PFSK-1 (cell line): ENCODE data around the gene RBKS.

Experiments
- POLR2AphosphoS5 ChIP-seq: IDR thresholded peaks from 2 replicates; pipeline ENCODE4 v1.6.1; 2012; ENCODE audit warnings: low read depth, mild to moderate bottlenecking, control low read depth, low read length, moderate library complexity
- REST ChIP-seq, 2 experiments: IDR thresholded peaks; 2 replicates each; pipeline versions ENCODE4 v1.6.1 to v1.8.0; 2011 to 2012; ENCODE audit warnings: low read depth in 2 of 2, low read length in 2 of 2, control low read depth in 1 of 2, inconsistent platforms in 1 of 2, mild to moderate bottlenecking in 1 of 2, moderate library complexity in 1 of 2; ENCODE audit not compliant: insufficient read depth in 1 of 2
- SIN3A ChIP-seq: IDR thresholded peaks from 2 replicates; pipeline ENCODE4 v1.6.1; 2012; ENCODE audit warnings: mild to moderate bottlenecking, low read length, moderate library complexity, borderline replicate concordance; ENCODE audit not compliant: insufficient read depth
- TAF1 ChIP-seq: IDR thresholded peaks from 2 replicates; pipeline ENCODE4 v1.6.1; 2012; ENCODE audit warnings: low read length, control low read depth, borderline replicate concordance; ENCODE audit not compliant: insufficient read depth

GRCh38 chr2:27909901-27910300 is 19.7 kb upstream of the RBKS start:
- TF ChIP-seq POLR2AphosphoS5 (no peak), REST (IDR thresholded peaks at IDR 0.05; ENCODE audit: insufficient read depth in 1 of 2, low read depth in 2 of 2, low read length in 2 of 2) (no peak), TAF1 (no peak), SIN3A (no peak)
